H9 (cell line): ENCODE data around the gene SNX32. TPM values are rescaled to one million over a fixed set of nuclear protein-coding genes. Genes with fewer than 3 reads are reported as not detected.

ENCODE experiments used
- DNase-seq: peaks from one replicate; pipeline ENCODE4 v3.0.0-alpha.2; 2017
- H2AFZ ChIP-seq: one replicate; pipeline ENCODE4 v1.6.1; 2013; ENCODE audit warnings: mild to moderate bottlenecking, low read length, control low read depth, moderate library complexity
- H2AK5ac ChIP-seq: 2 replicates; pipeline ENCODE4 v1.6.1; 2013; ENCODE audit warnings: low read length, control low read depth, mixed read lengths; ENCODE audit not compliant: insufficient read length
- H2BK120ac ChIP-seq: one replicate; pipeline ENCODE4 v1.6.1; 2013; ENCODE audit warnings: low read depth, mild to moderate bottlenecking, low read length, control low read depth, inconsistent platforms; ENCODE audit not compliant: poor library complexity, severe bottlenecking
- H2BK12ac ChIP-seq: 2 replicates; pipeline ENCODE4 v1.6.1; 2013; ENCODE audit warnings: low read length, control low read depth, mixed read lengths, low read depth; ENCODE audit not compliant: insufficient read length
- H2BK15ac ChIP-seq: 2 replicates; pipeline ENCODE4 v1.6.1; 2013; ENCODE audit warnings: low read depth, low read length, control low read depth
- H2BK20ac ChIP-seq: one replicate; pipeline ENCODE4 v1.6.1; 2013; ENCODE audit warnings: low read depth, mild to moderate bottlenecking, low read length, control low read depth, inconsistent platforms; ENCODE audit not compliant: poor library complexity, severe bottlenecking
- H2BK5ac ChIP-seq: 2 replicates; pipeline ENCODE4 v1.6.1; 2013; ENCODE audit warnings: low read length, control low read depth, mixed read lengths; ENCODE audit not compliant: insufficient read length
- H3K14ac ChIP-seq: 2 replicates; pipeline ENCODE4 v1.6.1; 2013; ENCODE audit warnings: low read length, control low read depth; ENCODE audit not compliant: insufficient read depth
- H3K18ac ChIP-seq: 2 replicates; pipeline ENCODE4 v1.6.1; 2013; ENCODE audit warnings: low read depth, mild to moderate bottlenecking, mixed read lengths, low read length, control low read depth; ENCODE audit not compliant: insufficient read length
- H3K23ac ChIP-seq: 2 replicates; pipeline ENCODE4 v1.6.1; 2013; ENCODE audit warnings: low read length, control low read depth, mixed read lengths, low read depth; ENCODE audit not compliant: insufficient read length
- H3K23me2 ChIP-seq: 2 replicates; pipeline ENCODE4 v1.6.1; 2013; ENCODE audit warnings: low read depth, mild to moderate bottlenecking, mixed read lengths, low read length, control low read depth; ENCODE audit not compliant: insufficient read length, poor library complexity, severe bottlenecking
- H3K27ac ChIP-seq: 2 replicates; pipeline ENCODE4 v1.5.1; 2013; ENCODE audit warnings: low read length, control low read depth, mixed read lengths, low read depth; ENCODE audit not compliant: insufficient read length
- H3K27me3 ChIP-seq: 2 replicates; pipeline ENCODE4 v1.6.1; 2013; ENCODE audit warnings: low read length, control low read depth, inconsistent platforms; ENCODE audit not compliant: insufficient read depth
- H3K4ac ChIP-seq: 2 replicates; pipeline ENCODE4 v1.6.1; 2013; ENCODE audit warnings: low read depth, mild to moderate bottlenecking, control low read depth, inconsistent platforms, low read length, moderate library complexity
- H3K4me1 ChIP-seq: 2 replicates; pipeline ENCODE4 v1.6.1; 2013; ENCODE audit warnings: low read length, control low read depth, inconsistent platforms; ENCODE audit not compliant: insufficient read depth
- H3K4me2 ChIP-seq: 2 replicates; pipeline ENCODE4 v1.6.1; 2013; ENCODE audit warnings: low read length, control low read depth, mixed read lengths; ENCODE audit not compliant: insufficient read length, insufficient read depth
- H3K56ac ChIP-seq: 2 replicates; pipeline ENCODE4 v1.6.1; 2013; ENCODE audit warnings: low read depth, mild to moderate bottlenecking, mixed read lengths, low read length, control low read depth; ENCODE audit not compliant: insufficient read length
- H3K79me1 ChIP-seq: 2 replicates; pipeline ENCODE4 v1.6.1; 2013; ENCODE audit warnings: low read depth, mild to moderate bottlenecking, moderate library complexity, low read length, control low read depth, inconsistent platforms; ENCODE audit not compliant: insufficient read depth, poor library complexity, severe bottlenecking
- H3K79me2 ChIP-seq: 2 replicates; pipeline ENCODE4 v1.6.1; 2013; ENCODE audit warnings: low read length, control low read depth, inconsistent platforms; ENCODE audit not compliant: insufficient read depth
- H3K9ac ChIP-seq: 2 replicates; pipeline ENCODE4 v1.6.1; 2013; ENCODE audit warnings: low read length, control low read depth, mixed read lengths; ENCODE audit not compliant: insufficient read length; ENCODE audit errors: extremely low read depth
- H3K9me3 ChIP-seq: one replicate; pipeline ENCODE4 v1.6.1; 2013; ENCODE audit warnings: low read depth, low read length, inconsistent platforms; ENCODE audit not compliant: control insufficient read depth
- H3T11ph ChIP-seq: one replicate; pipeline ENCODE4 v1.6.1; 2013; ENCODE audit warnings: mild to moderate bottlenecking, low read length, control low read depth, inconsistent platforms
- H4K20me1 ChIP-seq: one replicate; pipeline ENCODE4 v1.6.1; 2013; ENCODE audit not compliant: control insufficient read depth, insufficient read length, insufficient read depth
- H4K5ac ChIP-seq: 2 replicates; pipeline ENCODE4 v1.6.1; 2013; ENCODE audit warnings: low read depth, mild to moderate bottlenecking, mixed read lengths, low read length, control low read depth; ENCODE audit not compliant: insufficient read length
- H4K8ac ChIP-seq: replicated peaks from 2 replicates; pipeline ENCODE4 v1.6.1; 2013; ENCODE audit warnings: low read length, control low read depth, mixed read lengths, low read depth; ENCODE audit not compliant: insufficient read length
- H4K91ac ChIP-seq: 2 replicates; pipeline ENCODE4 v1.6.1; 2013; ENCODE audit warnings: low read depth, mild to moderate bottlenecking, moderate library complexity, mixed read lengths, low read length, control low read depth; ENCODE audit not compliant: insufficient read length
- H3K27ac Mint-ChIP-seq, 3 experiments: 2 replicates in 2 of 3; 3 replicates in 1 of 3; pipeline ENCODE4 v1.8.0; 2020 to 2021; ENCODE audit warnings: mixed read lengths in 3 of 3, mild to moderate bottlenecking in 1 of 3, moderate library complexity in 1 of 3
- H3K27me3 Mint-ChIP-seq: 2 replicates; pipeline ENCODE4 v1.8.0; 2021; ENCODE audit warnings: low read depth, mild to moderate bottlenecking, moderate library complexity, mixed read lengths
- H3K36me3 Mint-ChIP-seq, 3 experiments: 2 replicates in 2 of 3; 3 replicates in 1 of 3; pipeline ENCODE4 v1.8.0; 2020 to 2021; ENCODE audit warnings: low read depth in 3 of 3, mixed read lengths in 3 of 3; ENCODE audit not compliant: insufficient read depth in 1 of 3
- H3K4me1 Mint-ChIP-seq, 2 experiments: 2 replicates each; pipeline ENCODE4 v1.8.0; 2020; ENCODE audit warnings: mixed read lengths in 2 of 2
- H3K4me3 Mint-ChIP-seq, 2 experiments: 2 replicates in 1 of 2; 3 replicates in 1 of 2; pipeline ENCODE4 v1.8.0; 2020 to 2021; ENCODE audit warnings: mild to moderate bottlenecking in 2 of 2, mixed read lengths in 2 of 2, moderate library complexity in 1 of 2
- H3K9me3 Mint-ChIP-seq, 2 experiments: 2 replicates in 1 of 2; 3 replicates in 1 of 2; pipeline ENCODE4 v1.8.0; 2020; ENCODE audit warnings: mild to moderate bottlenecking in 2 of 2, mixed read lengths in 2 of 2, moderate library complexity in 1 of 2
- CTCF ChIP-seq: fragments of 200-600 bp; sonication (generic); conservative IDR thresholded peaks from 3 replicates; pipeline ENCODE4 v1.8.0; 2021; ENCODE audit warnings: antibody characterized with exemption, mild to moderate bottlenecking
- whole genome bisulfite sequencing: extraction: QIAGEN DNeasy Blood & Tissue Kit; methylation state at CpG from one replicate; pipeline ENCODE4 v1.1.7; 2013; ENCODE audit warnings: missing lambda C conversion rate, low lambda C conversion rate, mixed read lengths; ENCODE audit not compliant: insufficient read length; ENCODE audit errors: extremely low coverage; 5-methylcytosine and 5-hydroxymethylcytosine counted together
- total RNA-seq: library from RNA; stranded (reverse); gene quantifications from 2 replicates; pipeline ENCODE4 v1.2.1, GENCODE V29; 2021

SNX32 gene
- total RNA-seq, 1 experiment from 2014 or later: 1.2 TPM

- WGBS: no CpG with 5 or more reads among the region's 9 CpGs
- Histone ChIP-seq H2BK120ac (no peak overlapping the region), H4K8ac (no peak overlapping the region), H3K4ac (no peak overlapping the region), H4K91ac (no peak overlapping the region), H3K9ac (no peak overlapping the region), H3T11ph (no peak overlapping the region), H3K27me3 (no peaks in the 10 kb centered on the region; the same call in 1 of the 2 replicates), H3K79me1 (no peaks in the 10 kb centered on the region), H3K27ac (no peak overlapping the region), H2BK12ac (no peak overlapping the region), H3K9me3 (no peaks in the 10 kb centered on the region), H2BK15ac (no peak overlapping the region), H3K56ac (no peak overlapping the region), H3K14ac (no peak overlapping the region), H2BK5ac (no peak overlapping the region), H3K23me2 (peaks cover 5% of the 10 kb centered on the region), H4K20me1 (no peaks in the 10 kb centered on the region), H2AFZ (no peak overlapping the region), H3K4me2 (no peak overlapping the region), H3K23ac (no peak overlapping the region), H3K18ac (no peak overlapping the region), H2BK20ac (no peak overlapping the region), H2AK5ac (no peak overlapping the region), H3K79me2 (no peaks in the 10 kb centered on the region), H3K4me1 (no peaks in the 10 kb centered on the region), H4K5ac (no peak overlapping the region)
- Mint-ChIP-seq H3K4me3 (no peak overlapping the region; a peak in 2 of 5 replicates), H3K4me1 (peaks cover 18 to 19% of the 10 kb centered on the region in 2 experiments), H3K36me3 (peaks cover 24 to 41% (median 40%) of the 10 kb centered on the region in 3 experiments; a peak in 6 of 7 replicates), H3K9me3 (no peaks in the 10 kb centered on the region), H3K27me3 (peaks cover 4% of the 10 kb centered on the region), H3K27ac (no peak overlapping the region)
- DNase-seq: no peak
- no peak for TF ChIP-seq CTCF
Measured at GRCh38 chr11:65865550-65866172, 31.9 kb downstream of the SNX32 start.
